ENCODE results near the gene TNIK. TPM values are rescaled to one million over a fixed set of nuclear protein-coding genes. Genes with fewer than 3 reads are reported as not detected.

The TNIK gene
- polyA plus RNA-seq, 1 donor from 2014 or later: 19.3 TPM

DNA sequence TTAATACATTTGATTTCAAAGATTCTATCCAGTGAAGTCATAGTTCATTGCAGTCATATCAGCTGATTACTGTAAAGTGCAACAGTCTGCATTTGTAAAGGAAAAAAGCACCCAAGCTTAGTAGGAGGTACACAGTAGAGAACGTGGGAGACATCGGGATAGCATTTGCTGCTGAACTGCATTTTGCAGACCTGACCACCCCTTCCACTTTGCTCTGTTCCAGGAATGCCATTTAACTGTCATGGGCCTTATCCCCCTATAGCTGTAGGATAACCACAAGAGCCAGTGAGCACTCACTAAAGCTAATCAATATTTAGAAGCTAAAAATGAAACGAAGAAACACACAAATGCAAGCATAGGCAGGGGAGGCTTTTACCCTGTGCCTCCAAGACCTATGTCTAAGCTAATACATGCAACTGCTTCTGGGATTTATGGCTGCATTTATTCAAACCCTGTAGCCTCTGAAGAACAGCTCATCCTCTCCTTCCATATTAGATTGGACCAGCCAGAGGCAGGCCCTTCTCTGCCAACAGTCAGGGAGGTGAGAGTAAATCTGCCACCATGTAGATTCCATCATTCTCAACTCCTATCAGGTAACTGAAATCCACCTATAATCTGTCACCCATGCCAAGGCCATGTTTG is 23.0 kb downstream of the TNIK start (continued):
- TF ChIP-seq, protein P1, sequence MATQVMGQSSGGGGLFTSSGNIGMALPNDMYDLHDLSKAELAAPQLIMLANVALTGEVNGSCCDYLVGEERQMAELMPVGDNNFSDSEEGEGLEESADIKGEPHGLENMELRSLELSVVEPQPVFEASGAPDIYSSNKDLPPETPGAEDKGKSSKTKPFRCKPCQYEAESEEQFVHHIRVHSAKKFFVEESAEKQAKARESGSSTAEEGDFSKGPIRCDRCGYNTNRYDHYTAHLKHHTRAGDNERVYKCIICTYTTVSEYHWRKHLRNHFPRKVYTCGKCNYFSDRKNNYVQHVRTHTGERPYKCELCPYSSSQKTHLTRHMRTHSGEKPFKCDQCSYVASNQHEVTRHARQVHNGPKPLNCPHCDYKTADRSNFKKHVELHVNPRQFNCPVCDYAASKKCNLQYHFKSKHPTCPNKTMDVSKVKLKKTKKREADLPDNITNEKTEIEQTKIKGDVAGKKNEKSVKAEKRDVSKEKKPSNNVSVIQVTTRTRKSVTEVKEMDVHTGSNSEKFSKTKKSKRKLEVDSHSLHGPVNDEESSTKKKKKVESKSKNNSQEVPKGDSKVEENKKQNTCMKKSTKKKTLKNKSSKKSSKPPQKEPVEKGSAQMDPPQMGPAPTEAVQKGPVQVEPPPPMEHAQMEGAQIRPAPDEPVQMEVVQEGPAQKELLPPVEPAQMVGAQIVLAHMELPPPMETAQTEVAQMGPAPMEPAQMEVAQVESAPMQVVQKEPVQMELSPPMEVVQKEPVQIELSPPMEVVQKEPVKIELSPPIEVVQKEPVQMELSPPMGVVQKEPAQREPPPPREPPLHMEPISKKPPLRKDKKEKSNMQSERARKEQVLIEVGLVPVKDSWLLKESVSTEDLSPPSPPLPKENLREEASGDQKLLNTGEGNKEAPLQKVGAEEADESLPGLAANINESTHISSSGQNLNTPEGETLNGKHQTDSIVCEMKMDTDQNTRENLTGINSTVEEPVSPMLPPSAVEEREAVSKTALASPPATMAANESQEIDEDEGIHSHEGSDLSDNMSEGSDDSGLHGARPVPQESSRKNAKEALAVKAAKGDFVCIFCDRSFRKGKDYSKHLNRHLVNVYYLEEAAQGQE (IDR thresholded peaks at IDR 0.05; ENCODE audit: borderline replicate concordance): no peak

DNA sequence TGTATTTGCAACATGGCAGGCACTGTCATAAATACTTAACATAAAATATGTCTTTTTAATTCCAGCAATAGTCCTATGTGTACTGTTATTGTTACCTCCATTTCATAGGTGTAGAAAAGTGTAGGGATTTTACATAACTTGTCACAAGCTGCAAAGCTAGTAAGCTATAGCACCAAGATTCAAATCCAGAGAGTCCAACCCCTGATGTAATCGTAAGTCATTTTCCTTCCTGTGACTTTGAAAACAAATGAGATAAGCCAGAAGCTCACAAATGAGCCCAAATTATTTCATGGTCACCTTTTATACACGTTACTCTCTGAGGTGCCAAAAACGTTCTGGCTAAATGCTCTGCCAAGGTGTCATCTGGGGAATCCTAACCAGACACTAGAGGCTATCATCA is 23.8 kb downstream of the TNIK start:
- Histone ChIP-seq H3K4me3 (ENCODE audit: low read length) (no peak overlapping the region), H3K9me3 (ENCODE audit: low read length) (no peaks in the 10 kb centered on the region), H3K9ac (ENCODE audit: low read length) (no peak overlapping the region), H3K27ac (ENCODE audit: low read length) (no peak overlapping the region), H3K9me2 (ENCODE audit: insufficient read depth, low read length) (no peaks in the 10 kb centered on the region), H3K79me2 (replicated peaks; ENCODE audit: insufficient read depth, low read length) (no peaks in the 10 kb centered on the region), H2AFZ (ENCODE audit: low read depth, low read length) (no peak overlapping the region), H3K27me3 (ENCODE audit: insufficient read depth, low read depth, low read length) (no peaks in the 10 kb centered on the region), H4K20me1 (ENCODE audit: insufficient read depth) (no peaks in the 10 kb centered on the region), H3F3A (ENCODE audit: insufficient read depth, low read length, poor library complexity, severe bottlenecking) (no peaks in the 10 kb centered on the region), H3K4me2 (ENCODE audit: low read length) (no peak overlapping the region), H3K36me3 (ENCODE audit: insufficient read depth, low read length) (no peaks in the 10 kb centered on the region)
- TF ChIP-seq EZH2 (IDR thresholded peaks at IDR 0.05; ENCODE audit: borderline replicate concordance, insufficient read depth, low read length, poor library complexity, severe bottlenecking) (no peak), POLR2AphosphoS5 (IDR thresholded peaks at IDR 0.05) (no peak), EP300 (conservative IDR thresholded peaks at IDR 0.05; ENCODE audit: poor library complexity, severe bottlenecking) (no peak), SMC3 (conservative IDR thresholded peaks at IDR 0.05; ENCODE audit: poor library complexity) (no peak), MXI1 (conservative IDR thresholded peaks at IDR 0.05; ENCODE audit: poor library complexity, severe bottlenecking) (no peak), TAF1 (IDR thresholded peaks at IDR 0.05; ENCODE audit: low read depth) (no peak), RAD21 (conservative IDR thresholded peaks at IDR 0.05) (no peak)
- TF ChIP-seq, protein P2, sequence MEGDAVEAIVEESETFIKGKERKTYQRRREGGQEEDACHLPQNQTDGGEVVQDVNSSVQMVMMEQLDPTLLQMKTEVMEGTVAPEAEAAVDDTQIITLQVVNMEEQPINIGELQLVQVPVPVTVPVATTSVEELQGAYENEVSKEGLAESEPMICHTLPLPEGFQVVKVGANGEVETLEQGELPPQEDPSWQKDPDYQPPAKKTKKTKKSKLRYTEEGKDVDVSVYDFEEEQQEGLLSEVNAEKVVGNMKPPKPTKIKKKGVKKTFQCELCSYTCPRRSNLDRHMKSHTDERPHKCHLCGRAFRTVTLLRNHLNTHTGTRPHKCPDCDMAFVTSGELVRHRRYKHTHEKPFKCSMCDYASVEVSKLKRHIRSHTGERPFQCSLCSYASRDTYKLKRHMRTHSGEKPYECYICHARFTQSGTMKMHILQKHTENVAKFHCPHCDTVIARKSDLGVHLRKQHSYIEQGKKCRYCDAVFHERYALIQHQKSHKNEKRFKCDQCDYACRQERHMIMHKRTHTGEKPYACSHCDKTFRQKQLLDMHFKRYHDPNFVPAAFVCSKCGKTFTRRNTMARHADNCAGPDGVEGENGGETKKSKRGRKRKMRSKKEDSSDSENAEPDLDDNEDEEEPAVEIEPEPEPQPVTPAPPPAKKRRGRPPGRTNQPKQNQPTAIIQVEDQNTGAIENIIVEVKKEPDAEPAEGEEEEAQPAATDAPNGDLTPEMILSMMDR (IDR thresholded peaks at IDR 0.05; ENCODE audit: poor library complexity, severe bottlenecking): no peak
- TF ChIP-seq, protein P1 (IDR thresholded peaks at IDR 0.05; ENCODE audit: borderline replicate concordance): no peak
